Measurements from ENCODE around the gene PTMS. TPM values are rescaled to one million over a fixed set of nuclear protein-coding genes. Genes with fewer than 3 reads are reported as not detected.

Gene PTMS
- polyA plus RNA-seq, 4 donors, result 34.0 to 204 (median 122) TPM

DNA sequence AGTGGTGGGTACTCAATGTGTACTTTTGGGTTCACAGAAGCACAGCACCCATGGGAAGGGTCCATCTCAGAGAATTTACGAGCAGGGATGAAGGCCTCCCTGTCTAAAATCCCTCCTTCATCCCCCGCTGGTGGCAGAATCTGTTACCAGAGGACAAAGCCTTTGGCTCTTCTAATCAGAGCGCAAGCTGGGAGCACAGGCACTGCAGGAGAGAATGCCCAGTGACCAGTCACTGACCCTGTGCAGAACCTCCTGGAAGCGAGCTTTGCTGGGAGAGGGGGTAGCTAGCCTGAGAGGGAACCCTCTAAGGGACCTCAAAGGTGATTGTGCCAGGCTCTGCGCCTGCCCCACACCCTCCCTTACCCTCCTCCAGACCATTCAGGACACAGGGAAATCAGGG, 54.0 kb downstream of the PTMS start:
- no peak overlapping the region for H3K27ac ChIP-seq (ENCODE audit: low read depth in 1 of 3, low read length in 2 of 3)
- DNase-seq (no peak), FAIRE-seq (no peak)
- 70 to 86% (median 75%) methylated on average over 5 of the region's 5 CpGs for WGBS, 3 donors
- no peak overlapping the region for H3K4me3 ChIP-seq (ENCODE audit: low read depth in 1 of 3, low read length in 3 of 3)
- peaks cover 0 to 21% (median 0%) of the 10 kb centered on the region in 3 donors for H3K4me1 ChIP-seq (ENCODE audit: control insufficient read depth in 3 of 3, insufficient read depth in 2 of 3, low read depth in 1 of 3, low read length in 2 of 3)
- H3K9me3 ChIP-seq (ENCODE audit: control insufficient read depth in 2 of 2, insufficient read depth in 1 of 2, low read depth in 1 of 2, low read length in 1 of 2), result no peaks in the 10 kb centered on the region
- H3K36me3 ChIP-seq (ENCODE audit: control insufficient read depth in 3 of 3, insufficient read depth in 2 of 3, low read depth in 1 of 3, low read length in 3 of 3), result peaks cover 0 to 3% (median 0%) of the 10 kb centered on the region in 3 donors
- H3K27me3 ChIP-seq (ENCODE audit: control insufficient read depth in 3 of 3, insufficient read depth in 3 of 3, low read length in 3 of 3), result peaks cover 0 to 53% (median 2%) of the 10 kb centered on the region in 3 donors

Other genes with a start within 250 kb of the PTMS start
- gene GAPDH, start 231.8 kb upstream of the PTMS start, polyA plus RNA-seq, result 1,000 to 10,000 TPM; 1,934 to 3,805 (median 2,842) TPM
- gene IFFO1, start 210.3 kb upstream of the PTMS start, polyA plus RNA-seq, result 1 to 10 TPM; 1.3 to 7.7 (median 5.2) TPM
- gene NOP2, start 198.1 kb upstream of the PTMS start, polyA plus RNA-seq, result 10 to 100 TPM; 14.3 to 40.6 (median 22.0) TPM
- gene CHD4, start 159.0 kb upstream of the PTMS start, polyA plus RNA-seq, result 100 to 1,000 TPM in 2 of 4 donors, 10 to 100 TPM in 2; 88.2 to 123 (median 109) TPM
- gene LPAR5, start 130.4 kb upstream of the PTMS start, polyA plus RNA-seq, result 10 to 100 TPM in 1 of 4 donors, 1 to 10 TPM in 3; 6.2 to 19.7 (median 8.3) TPM
- gene ACRBP, start 118.9 kb upstream of the PTMS start, polyA plus RNA-seq, result 1 to 10 TPM; 2.6 to 5.9 (median 3.6) TPM
- gene ING4, start 103.2 kb upstream of the PTMS start, polyA plus RNA-seq, result 10 to 100 TPM; 29.3 to 61.0 (median 30.5) TPM
- gene ZNF384, start 77.0 kb upstream of the PTMS start, polyA plus RNA-seq, result 10 to 100 TPM; 26.2 to 82.3 (median 34.6) TPM
- 1 to 10 TPM in 2 of 4 donors, not detected in 2; 1.7 to 3.4 TPM for gene PIANP, start 65.5 kb upstream of the PTMS start, polyA plus RNA-seq
- gene COPS7A, start 42.3 kb upstream of the PTMS start, polyA plus RNA-seq, result 10 to 100 TPM; 30.5 to 49.3 (median 36.1) TPM
- gene MLF2, start 13.2 kb upstream of the PTMS start, polyA plus RNA-seq, result 100 to 1,000 TPM; 163 to 233 (median 187) TPM
- gene LAG3, start 6.2 kb downstream of the PTMS start, polyA plus RNA-seq, result 1 to 10 TPM in 2 of 4 donors, under 1 TPM in 2; 0.67 to 5.9 (median 1.3) TPM
- gene CD4, start 23.2 kb downstream of the PTMS start, polyA plus RNA-seq, result 10 to 100 TPM in 1 of 4 donors, 1 to 10 TPM in 2, under 1 TPM in 1; 0.89 to 19.1 (median 6.5) TPM
- 1 to 10 TPM in 3 of 4 donors, not detected in 1; 1.1 to 6.7 (median 5.1) TPM for gene GPR162, start 55.5 kb downstream of the PTMS start, polyA plus RNA-seq
- gene P3H3, start 62.0 kb downstream of the PTMS start, polyA plus RNA-seq, result 10 to 100 TPM in 1 of 4 donors, 1 to 10 TPM in 2, under 1 TPM in 1; 0.89 to 18.3 (median 4.9) TPM
- gene GNB3, start 74.6 kb downstream of the PTMS start, polyA plus RNA-seq, result 1 to 10 TPM in 3 of 4 donors, not detected in 1; 1.0 to 5.5 (median 3.2) TPM
- gene CDCA3, start 84.9 kb downstream of the PTMS start, polyA plus RNA-seq, result 10 to 100 TPM; 30.3 to 99.1 (median 49.0) TPM
- gene USP5, start 85.8 kb downstream of the PTMS start, polyA plus RNA-seq, result 10 to 100 TPM; 31.9 to 54.0 (median 39.2) TPM
- 1,000 to 10,000 TPM in 2 of 4 donors, 100 to 1,000 TPM in 2; 574 to 1,439 (median 1,040) TPM for gene TPI1, start 101.2 kb downstream of the PTMS start, polyA plus RNA-seq
- 10 to 100 TPM in 3 of 4 donors, 1 to 10 TPM in 1; 9.7 to 22.5 (median 12.7) TPM for gene SPSB2, start 106.9 kb downstream of the PTMS start, polyA plus RNA-seq
- 1 to 10 TPM; 3.6 to 8.2 (median 4.7) TPM for gene LRRC23, start 138.5 kb downstream of the PTMS start, polyA plus RNA-seq
- 10 to 100 TPM in 1 of 4 donors, 1 to 10 TPM in 2, under 1 TPM in 1; 0.67 to 19.1 (median 3.1) TPM for gene ENO2, start 148.2 kb downstream of the PTMS start, polyA plus RNA-seq
- gene ATN1, start 161.6 kb downstream of the PTMS start, polyA plus RNA-seq, result 10 to 100 TPM; 34.0 to 63.3 (median 46.2) TPM
- not detected for gene RNU7-1, start 177.5 kb downstream of the PTMS start, polyA plus RNA-seq
- 100 to 1,000 TPM; 119 to 379 (median 273) TPM for gene C12orf57, start 177.7 kb downstream of the PTMS start, polyA plus RNA-seq
- 10 to 100 TPM; 37.4 to 81.1 (median 58.7) TPM for gene PTPN6, start 185.0 kb downstream of the PTMS start, polyA plus RNA-seq
- gene PHB2, start 204.3 kb downstream of the PTMS start, polyA plus RNA-seq, result 100 to 1,000 TPM; 165 to 311 (median 212) TPM
- gene EMG1, start 204.6 kb downstream of the PTMS start, polyA plus RNA-seq, result 10 to 100 TPM; 12.3 to 39.3 (median 23.2) TPM

Measured in small intestine (tissue), 7 donors.